MM.1S (cell line): ENCODE data around the gene CBFA2T3.

Experiments
- DNase-seq: peaks from one replicate; pipeline ENCODE4 v3.0.0-alpha.2; 2015
- H2AFZ ChIP-seq: fragments of 300-600 bp; sonication (generic); 2 replicates; pipeline ENCODE4 v1.6.0; 2016; ENCODE audit warnings: antibody characterized with exemption, low read length
- H3F3A ChIP-seq: fragments of 300-600 bp; sonication (generic); 2 replicates; pipeline ENCODE4 v1.6.1; 2016; ENCODE audit warnings: mild to moderate bottlenecking, antibody characterized with exemption, low read length, moderate library complexity, mixed read lengths; ENCODE audit not compliant: insufficient read depth
- H3K27ac ChIP-seq: fragments of 300-600 bp; sonication (generic); 2 replicates; pipeline ENCODE4 v1.5.1; 2016; ENCODE audit warnings: mild to moderate bottlenecking, low read length
- H3K27me3 ChIP-seq: fragments of 300-600 bp; sonication (generic); replicated peaks from 2 replicates; pipeline ENCODE4 v1.6.0; 2016; ENCODE audit warnings: low read length; ENCODE audit not compliant: insufficient read depth
- H3K36me3 ChIP-seq: fragments of 300-600 bp; sonication (generic); replicated peaks from 2 replicates; pipeline ENCODE4 v1.6.1; 2016; ENCODE audit warnings: mild to moderate bottlenecking, low read length, mixed read lengths; ENCODE audit not compliant: insufficient read depth
- H3K4me1 ChIP-seq: fragments of 300-600 bp; sonication (generic); 2 replicates; pipeline ENCODE4 v1.6.1; 2016; ENCODE audit warnings: low read length, mixed read lengths
- H3K4me2 ChIP-seq: fragments of 300-600 bp; sonication (generic); 2 replicates; pipeline ENCODE4 v1.6.0; 2016; ENCODE audit warnings: low read depth, low read length
- H3K4me3 ChIP-seq: fragments of 300-600 bp; sonication (generic); 2 replicates; pipeline ENCODE4 v1.5.1; 2016; ENCODE audit warnings: low read length, mixed read lengths
- H3K79me2 ChIP-seq: fragments of 300-600 bp; sonication (generic); 2 replicates; pipeline ENCODE4 v1.6.1; 2016; ENCODE audit warnings: mixed run types, low read length, mixed read lengths
- H3K9ac ChIP-seq: fragments of 300-600 bp; sonication (generic); 2 replicates; pipeline ENCODE4 v1.6.1; 2016; ENCODE audit warnings: low read length, mixed read lengths
- H3K9me2 ChIP-seq: fragments of 300-600 bp; sonication (generic); replicated peaks from 2 replicates; pipeline ENCODE4 v1.6.1; 2016; ENCODE audit warnings: mild to moderate bottlenecking, low read length, mixed read lengths; ENCODE audit not compliant: insufficient read depth
- H3K9me3 ChIP-seq: fragments of 300-600 bp; sonication (generic); replicated peaks from 2 replicates; pipeline ENCODE4 v1.6.1; 2016; ENCODE audit warnings: mild to moderate bottlenecking, low read length, mixed read lengths; ENCODE audit not compliant: insufficient read depth
- H4K20me1 ChIP-seq: fragments of 300-600 bp; sonication (generic); 2 replicates; pipeline ENCODE4 v1.6.1; 2016; ENCODE audit warnings: mild to moderate bottlenecking, low read length, moderate library complexity, mixed read lengths; ENCODE audit not compliant: insufficient read depth
- CTCF ChIP-seq: fragments of 300-600 bp; sonication (generic); IDR thresholded peaks from 2 replicates; pipeline ENCODE4 v1.5.1; 2016; ENCODE audit warnings: antibody characterized with exemption, low read length, mixed read lengths
- EZH2 ChIP-seq: fragments of 300-600 bp; sonication (generic); optimal IDR thresholded peaks from 2 replicates; pipeline ENCODE3; 2017; ENCODE audit warnings: low read depth, mild to moderate bottlenecking, antibody characterized with exemption, low read length, mixed read lengths
- EZH2phosphoT487 ChIP-seq: fragments of 300-600 bp; sonication (generic); IDR thresholded peaks from 2 replicates; pipeline ENCODE4 v1.6.1; 2018; ENCODE audit warnings: antibody characterized with exemption, low read length

The CBFA2T3 gene

GRCh38 chr16:89001117-89002027 is 24.4 kb upstream of the CBFA2T3 start:
- Histone ChIP-seq H3K4me2 (no peak overlapping the region), H3K4me1 (no peaks in the 10 kb centered on the region), H3K9me2 (no peaks in the 10 kb centered on the region), H3K9me3 (no peaks in the 10 kb centered on the region), H3K27ac (no peak overlapping the region), H4K20me1 (no peaks in the 10 kb centered on the region), H3K4me3 (no peak overlapping the region), H3K27me3 (peaks cover 43% of the 10 kb centered on the region), H3K36me3 (no peaks in the 10 kb centered on the region), H2AFZ (no peak overlapping the region), H3K9ac (no peak overlapping the region), H3F3A (no peaks in the 10 kb centered on the region), H3K79me2 (no peaks in the 10 kb centered on the region)
- TF ChIP-seq EZH2 (no peak), CTCF (no peak), EZH2phosphoT487 (no peak)
- DNase-seq = no peak

GRCh38 chr16:89000207-89000959 is 23.4 kb upstream of the CBFA2T3 start:
- H3K27ac ChIP-seq = no peak overlapping the region
- H3K4me2 ChIP-seq = no peak overlapping the region
- H3K9me3 ChIP-seq = no peaks in the 10 kb centered on the region
- H4K20me1 ChIP-seq = no peaks in the 10 kb centered on the region
- no peaks in the 10 kb centered on the region for H3F3A ChIP-seq
- H2AFZ ChIP-seq = no peak overlapping the region
- no peaks in the 10 kb centered on the region for H3K9me2 ChIP-seq
- H3K9ac ChIP-seq = no peak overlapping the region
- H3K27me3 ChIP-seq = peaks cover 33% of the 10 kb centered on the region
- DNase-seq = no peak
- no peaks in the 10 kb centered on the region for H3K79me2 ChIP-seq
- no peak overlapping the region for H3K4me3 ChIP-seq
- no peak for TF ChIP-seq EZH2
- no peak for TF ChIP-seq CTCF
- no peaks in the 10 kb centered on the region for H3K36me3 ChIP-seq
- no peaks in the 10 kb centered on the region for H3K4me1 ChIP-seq

GRCh38 chr16:88999457-89000206 is 22.6 kb upstream of the CBFA2T3 start:
- Histone ChIP-seq H3K27ac (no peak overlapping the region), H4K20me1 (no peaks in the 10 kb centered on the region), H3K9me3 (no peaks in the 10 kb centered on the region), H3K4me3 (no peak overlapping the region), H2AFZ (no peak overlapping the region), H3F3A (no peaks in the 10 kb centered on the region), H3K79me2 (no peaks in the 10 kb centered on the region), H3K4me1 (no peaks in the 10 kb centered on the region), H3K9me2 (no peaks in the 10 kb centered on the region), H3K36me3 (no peaks in the 10 kb centered on the region), H3K9ac (no peak overlapping the region), H3K4me2 (no peak overlapping the region), H3K27me3 (peaks cover 29% of the 10 kb centered on the region)
- DNase-seq = no peak
- TF ChIP-seq EZH2 = no peak
- no peak for TF ChIP-seq EZH2phosphoT487
- no peak for TF ChIP-seq CTCF
